ENCODE results near the gene ROBO1.
A peak's percentile ranks its signal among the peaks of the same experiment; 100 is the strongest.

- no peak for TF ChIP-seq ELF1 (CRISPR knock-in tag; IDR thresholded peaks at IDR 0.05)
- no peak for TF ChIP-seq GABPA (IDR thresholded peaks at IDR 0.05; ENCODE audit: low read depth, low read length)
- no peak for TF ChIP-seq GABPA (CRISPR knock-in tag; IDR thresholded peaks at IDR 0.05; ENCODE audit: low read depth)
- TF ChIP-seq ZNF678 (CRISPR knock-in tag; IDR thresholded peaks at IDR 0.05) = no peak
- TF ChIP-seq, protein P1, sequence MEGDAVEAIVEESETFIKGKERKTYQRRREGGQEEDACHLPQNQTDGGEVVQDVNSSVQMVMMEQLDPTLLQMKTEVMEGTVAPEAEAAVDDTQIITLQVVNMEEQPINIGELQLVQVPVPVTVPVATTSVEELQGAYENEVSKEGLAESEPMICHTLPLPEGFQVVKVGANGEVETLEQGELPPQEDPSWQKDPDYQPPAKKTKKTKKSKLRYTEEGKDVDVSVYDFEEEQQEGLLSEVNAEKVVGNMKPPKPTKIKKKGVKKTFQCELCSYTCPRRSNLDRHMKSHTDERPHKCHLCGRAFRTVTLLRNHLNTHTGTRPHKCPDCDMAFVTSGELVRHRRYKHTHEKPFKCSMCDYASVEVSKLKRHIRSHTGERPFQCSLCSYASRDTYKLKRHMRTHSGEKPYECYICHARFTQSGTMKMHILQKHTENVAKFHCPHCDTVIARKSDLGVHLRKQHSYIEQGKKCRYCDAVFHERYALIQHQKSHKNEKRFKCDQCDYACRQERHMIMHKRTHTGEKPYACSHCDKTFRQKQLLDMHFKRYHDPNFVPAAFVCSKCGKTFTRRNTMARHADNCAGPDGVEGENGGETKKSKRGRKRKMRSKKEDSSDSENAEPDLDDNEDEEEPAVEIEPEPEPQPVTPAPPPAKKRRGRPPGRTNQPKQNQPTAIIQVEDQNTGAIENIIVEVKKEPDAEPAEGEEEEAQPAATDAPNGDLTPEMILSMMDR (CRISPR knock-in tag; IDR thresholded peaks at IDR 0.05) = peak; percentile 69
- TF ChIP-seq JUNB (CRISPR knock-in tag; IDR thresholded peaks at IDR 0.05; ENCODE audit: borderline replicate concordance) = no peak
These were observed 735.0 kb downstream of the ROBO1 start for GRCh38 chr3:79032686-79033318.
